Heart right ventricle (tissue), 16 donors: ENCODE measurements around the gene IFITM10. TPM values are rescaled to one million over a fixed set of nuclear protein-coding genes. Genes with fewer than 3 reads are reported as not detected.

Experiments used
- ATAC-seq, 8 donors: fragments of 200-7000 bp; cut with Tn5 transposase; one replicate each; pipeline ENCODE4 v1.9.1; 2020; ENCODE audit warnings: mild to moderate bottlenecking in 8 of 8, moderate library complexity in 8 of 8, moderate number of reproducible peaks in 1 of 8
- DNase-seq, 2 donors: peaks; one replicate each; pipeline ENCODE4 v3.0.0-alpha.2; 2020
- H3K27ac ChIP-seq, 10 donors: fragments of 200-600 bp; sonication (generic) in 2 of 10; one replicate each; pipeline versions ENCODE4 v1.5.0 to v1.8.0; 2020 to 2022; ENCODE audit warnings: mild to moderate bottlenecking in 3 of 10
- H3K27me3 ChIP-seq, 7 donors: fragments of 200-600 bp; one replicate each; pipeline ENCODE4 v1.8.0; 2021 to 2022; ENCODE audit warnings: mild to moderate bottlenecking in 2 of 7
- H3K36me3 ChIP-seq, 9 donors: fragments of 200-600 bp; sonication (generic) in 1 of 9; one replicate each; pipeline versions ENCODE4 v1.5.0 to v1.8.0; 2020 to 2022; ENCODE audit warnings: mild to moderate bottlenecking in 2 of 9
- H3K4me1 ChIP-seq, 9 donors: fragments of 200-600 bp; sonication (generic) in 1 of 9; one replicate each; pipeline versions ENCODE4 v1.5.0 to v1.8.0; 2020 to 2022; ENCODE audit warnings: mild to moderate bottlenecking in 4 of 9
- H3K4me3 ChIP-seq, 10 donors: fragments of 200-600 bp; sonication (generic) in 2 of 10; one replicate each; pipeline versions ENCODE4 v1.5.0 to v1.8.0; 2020 to 2022; ENCODE audit warnings: mild to moderate bottlenecking in 7 of 10, moderate library complexity in 2 of 10
- H3K9me3 ChIP-seq, 11 donors: fragments of 200-600 bp in 10 of 11; sonication (generic) in 2 of 11; one replicate each; pipeline versions ENCODE4 v1.5.0 to v1.8.0; 2013 to 2022; ENCODE audit warnings: mild to moderate bottlenecking in 2 of 11, control low read depth in 1 of 11, moderate library complexity in 1 of 11
- CTCF ChIP-seq, 9 donors: fragments of 200-600 bp; sonication (generic) in 2 of 9; IDR thresholded peaks; one replicate each; pipeline versions ENCODE4 v1.5.0 to v1.8.0; 2021 to 2022; ENCODE audit warnings: antibody characterized with exemption in 9 of 9, mild to moderate bottlenecking in 5 of 9, moderate library complexity in 1 of 9
- WGBS, 2 donors: extraction: QIAGEN DNeasy Blood & Tissue Kit; methylation state at CpG; one replicate each; pipeline ENCODE4 v1.1.7; 2013; ENCODE audit warnings: inconsistent platforms in 1 of 2; 5-methylcytosine and 5-hydroxymethylcytosine counted together
- intact Hi-C, 10 donors: fragments of 100-400 bp; cut with DNase I; formaldehyde crosslinking; loops; one replicate each; pipeline versions ENCODE4 v1.11.1 to v1.14.2; 2022
- polyA plus RNA-seq, 2 donors: library from polyadenylated mRNA; stranded (reverse); fragments of 200-250 nt; gene quantifications; one replicate each; pipeline ENCODE4 v1.2.3, GENCODE V29; 2013
- total RNA-seq, 10 donors: library from RNA; stranded (reverse); fragmentation: NEBNext Ultra II Directional in 3 of 10; extraction: Animal tissue kit (Norgen Biotek cat#: 25700) in 3 of 10; gene quantifications; one replicate each; pipeline versions ENCODE4 v1.2.1 to v1.2.4, GENCODE V29; 2021 to 2023
- donor health status: Arrhythmogenic right ventricular cardiomyopathy.
- donor health status: ischemic (EF 13 %, LVEDD 7.1; RV severe dilation, severe dysfunction).
- donor health status: healthy with polysubstance abuse.
- donor health status: DM: no; HTN: yes; CAD: no.
- donor health status: DM: no; HTN: no; CAD: no.
- donor health status: ischemic (EF 25% LVEDD 6.9; RV normal size, moderate dysfunction).
- donor health status: ischemic (EF 25% LVEDD 5.7; RV mildly dilated, moderate dysfunction).
- donor health status: healthy.
- donor health status: DM: yes; HTN: yes; CAD: no.
- donor health status: Ischemic cardiomyopathy.
- donor health status: ischemic (EF 35%, LVEDD 5.7; RV mildly dilated, moderate dysfunction).
- donor health status: nonischemic (EF 11% LVEDD 7.7; RV severe dilation, severe dysfunction).
- donor health status: DM: yes; HTN: yes; CAD: no.
- donor health status: PGD.
- donor health status: ischemic (EF 29% LVEDD 5.4; RV normal size, mild dysfunction).
- donor health status: nonischemic (EF 23%, LVEDD 6.1; RV moderate dilation, normal function).

Gene IFITM10
- total and polyA plus RNA-seq, 12 donors = 0.07 to 2.4 (median 0.42) TPM

- WGBS, 2 donors = 76 to 81% methylated on average over 33 to 34 of the region's 34 CpGs
- ATAC-seq (no peak), DNase-seq (no peak)
- peak overlapping the region in 1 of 10 donors; percentile 81 for H3K27ac ChIP-seq
- no peaks in the 10 kb centered on the region for H3K36me3 ChIP-seq
- peaks cover 0 to 6% (median 0%) of the 10 kb centered on the region in 11 donors for H3K9me3 ChIP-seq
- intact Hi-C loops = loop anchor here in 1 of 10 donors (10.0 kb wide), 1 partner anchor 45 kb away; no protein-coding TSS in a partner anchor
- no peak overlapping the region for H3K4me3 ChIP-seq
- peaks cover 0 to 52% (median 0%) of the 10 kb centered on the region in 9 donors for H3K4me1 ChIP-seq
- H3K27me3 ChIP-seq = peaks cover 0 to 25% (median 5%) of the 10 kb centered on the region in 7 donors
- TF ChIP-seq CTCF (IDR thresholded peaks at IDR 0.05) = no peak
Measured at GRCh38 chr11:1779806-1780699, 29.7 kb upstream of the IFITM10 start.

GRCh38 chr11:1779034-1779805 is 28.8 kb upstream of the IFITM10 start:
- intact Hi-C loops = loop anchor here in 1 of 10 donors (10.0 kb wide), 1 partner anchor 46 kb away; no protein-coding TSS in a partner anchor
- ATAC-seq (no peak), DNase-seq (no peak)
- Histone ChIP-seq H3K27ac (no peak overlapping the region), H3K4me1 (peaks cover 0 to 52% (median 0%) of the 10 kb centered on the region in 9 donors), H3K27me3 (peaks cover 0 to 25% (median 5%) of the 10 kb centered on the region in 7 donors), H3K4me3 (no peak overlapping the region), H3K36me3 (no peaks in the 10 kb centered on the region), H3K9me3 (peaks cover 0 to 6% (median 0%) of the 10 kb centered on the region in 11 donors)
- WGBS, 2 donors = 79 to 84% methylated on average over 17 of the region's 17 CpGs
- TF ChIP-seq CTCF (IDR thresholded peaks at IDR 0.05) = no peak

DNA sequence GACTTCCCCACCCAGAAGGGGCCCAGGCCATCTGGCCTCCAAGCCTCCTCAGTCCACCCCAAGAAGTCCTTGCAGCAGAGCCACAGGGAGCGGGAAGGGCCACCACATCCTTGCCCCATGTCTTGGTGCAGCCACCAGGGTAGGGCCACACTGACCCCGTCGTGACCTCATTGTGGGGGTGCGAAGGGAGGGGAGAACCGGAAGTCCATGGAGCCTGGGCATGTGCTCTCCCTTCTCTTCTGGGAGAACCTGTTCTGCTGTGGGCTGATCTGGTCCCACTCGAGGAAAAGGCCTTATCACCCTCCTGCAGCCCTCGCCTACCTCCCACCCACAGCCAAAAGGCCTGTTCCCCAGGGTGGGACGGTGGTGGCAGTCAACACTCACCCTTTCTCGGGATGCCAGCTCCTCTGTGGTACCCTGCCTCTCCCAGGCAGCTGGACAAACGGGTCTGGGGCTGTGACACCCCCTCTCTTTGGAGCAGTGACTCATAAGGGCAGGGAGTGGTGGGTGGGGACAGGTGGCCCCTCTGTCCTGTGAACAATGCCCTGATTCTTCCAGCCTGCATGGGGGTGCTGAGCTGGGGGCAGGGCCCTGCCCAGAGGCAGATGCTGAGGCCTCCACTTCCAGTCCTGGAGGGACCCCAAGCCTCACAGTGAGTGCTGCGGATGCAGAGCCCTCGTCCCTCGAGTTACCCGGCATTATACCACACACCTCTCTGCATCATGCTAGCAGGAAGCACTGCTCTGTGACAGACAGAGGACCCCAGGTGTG is 27.9 kb upstream of the IFITM10 start:
- Histone ChIP-seq H3K4me3 (no peak overlapping the region), H3K4me1 (peaks cover 0 to 55% (median 0%) of the 10 kb centered on the region in 9 donors), H3K27ac (peak overlapping the region in 1 of 10 donors; percentile 73), H3K9me3 (peaks cover 0 to 6% (median 0%) of the 10 kb centered on the region in 11 donors), H3K36me3 (no peaks in the 10 kb centered on the region), H3K27me3 (peaks cover 0 to 21% (median 5%) of the 10 kb centered on the region in 7 donors)
- TF ChIP-seq CTCF (IDR thresholded peaks at IDR 0.05) = no peak
- ATAC-seq (no peak), DNase-seq (no peak)
- intact Hi-C loops = loop anchor here in 1 of 10 donors (10.0 kb wide), 1 partner anchor 46 kb away; no protein-coding TSS in a partner anchor
- WGBS, 2 donors = 71 to 75% methylated on average over 14 of the region's 14 CpGs
